ENCODE results near the gene ZMYND10. TPM values are rescaled to one million over a fixed set of nuclear protein-coding genes. Genes with fewer than 3 reads are reported as not detected.

Gene ZMYND10
- total and polyA plus RNA-seq, 8 donors = 0.35 to 8.3 (median 1.3) TPM

- no peak for ATAC-seq
- Histone ChIP-seq H3K4me1 (peaks cover 0 to 9% (median 8%) of the 10 kb centered on the region in 3 donors), H3K36me3 (no peaks in the 10 kb centered on the region), H3K27ac (no peak overlapping the region), H3K27me3 (no peaks in the 10 kb centered on the region), H3K4me3 (no peak overlapping the region), H3K9me3 (no peaks in the 10 kb centered on the region)
- peak in 1 of 6 donors; percentile 37 for DNase-seq
- intact Hi-C loops (cut with DNase I) = loop anchor here in 1 of 3 donors (10.0 kb wide), 1 partner anchor 213 kb away; no protein-coding TSS in a partner anchor
- FAIRE-seq = no peak
- WGBS, 2 donors = 90 to 95% methylated on average over 9 of the region's 9 CpGs
- TF ChIP-seq CTCF (IDR thresholded peaks at IDR 0.05) = no peak
Measured at GRCh38 chr3:50341537-50341936, 4.0 kb downstream of the ZMYND10 start.

GRCh38 chr3:50340448-50341329, 4.8 kb downstream of the ZMYND10 start, which contains the start of gene RASSF1:
RASSF1 (minus strand) TSS chr3:50340836; CDS start chr3:50340805, 31 bp downstream.
- DNase-seq = peak in 4 of 6 donors; percentile 32 to 78 (median 69)

GRCh38 chr3:50340147-50340447, 5.4 kb downstream of the ZMYND10 start:
- intact Hi-C loops (cut with DNase I) = loop anchor here in 1 of 3 donors (10.0 kb wide), 1 partner anchor 215 kb away; no protein-coding TSS in a partner anchor
- no peak for TF ChIP-seq CTCF (IDR thresholded peaks at IDR 0.05)
- 72 to 75% methylated on average over 9 of the region's 9 CpGs for WGBS, 2 donors
- H3K27ac ChIP-seq = peak overlapping the region in 3 of 4 donors; percentile 16 to 60 (median 55)
- H3K36me3 ChIP-seq = no peaks in the 10 kb centered on the region
- H3K27me3 ChIP-seq = no peaks in the 10 kb centered on the region
- ATAC-seq (no peak), DNase-seq (no peak), FAIRE-seq (no peak)
- no peaks in the 10 kb centered on the region for H3K9me3 ChIP-seq
- peaks cover 0 to 21% (median 12%) of the 10 kb centered on the region in 3 donors for H3K4me1 ChIP-seq
- peak overlapping the region in 2 of 4 donors; percentile 23 to 72 for H3K4me3 ChIP-seq

More at GRCh38 chr3:50340448-50341329, 4.8 kb downstream of the ZMYND10 start, which contains the start of gene RASSF1:
- H3K4me3 ChIP-seq = peak within 1 kb of the TSS in 3 of 4 donors; percentile 8 to 72 (median 23)
- H3K4me1 ChIP-seq = peaks cover 0 to 15% (median 9%) of the 10 kb centered on the region in 3 donors
- WGBS, 2 donors = 33 to 42% methylated on average over 66 to 85 of the region's 85 CpGs
- intact Hi-C loops (cut with DNase I) = loop anchor here in 1 of 3 donors (10.0 kb wide), 1 partner anchor 214 kb away; no protein-coding TSS in a partner anchor
- no peaks in the 10 kb centered on the region for H3K36me3 ChIP-seq
- no peak for TF ChIP-seq CTCF (IDR thresholded peaks at IDR 0.05)
- ATAC-seq (peak in 1 of 4 donors; percentile 11), FAIRE-seq (no peak)
- no peaks in the 10 kb centered on the region for H3K27me3 ChIP-seq
- peak within 1 kb of the TSS in 3 of 4 donors; percentile 16 to 60 (median 55) for H3K27ac ChIP-seq
- no peaks in the 10 kb centered on the region for H3K9me3 ChIP-seq

GRCh38 chr3:50339485-50340146, 5.9 kb downstream of the ZMYND10 start:
- peak overlapping the region in 3 of 4 donors; percentile 90 to 97 (median 95) for H3K27ac ChIP-seq
- peak overlapping the region in 1 of 4 donors; percentile 72 for H3K4me3 ChIP-seq
- no peaks in the 10 kb centered on the region for H3K36me3 ChIP-seq
- intact Hi-C loops (cut with DNase I) = loop anchor here in 1 of 3 donors (10.0 kb wide), 1 partner anchor 215 kb away; no protein-coding TSS in a partner anchor
- 87 to 92% methylated on average over 13 to 14 of the region's 14 CpGs for WGBS, 2 donors
- TF ChIP-seq CTCF (IDR thresholded peaks at IDR 0.05) = no peak
- no peaks in the 10 kb centered on the region for H3K27me3 ChIP-seq
- peaks cover 4 to 26% (median 17%) of the 10 kb centered on the region in 3 donors for H3K4me1 ChIP-seq
- DNase-seq (peak in 1 of 6 donors; percentile 49), ATAC-seq (no peak), FAIRE-seq (no peak)
- H3K9me3 ChIP-seq = no peaks in the 10 kb centered on the region

All from pancreas (tissue), 10 donors.